T-helper 1 cell (primary cell): ENCODE measurements around the gene YY1.
"Not testable (repeated sequence)": the region's sequence is repeated elsewhere in the genome, so short reads cannot be mapped to it uniquely, and the experiment has no call there.

ENCODE experiments used
- DNase-seq, 5 donors: peaks; one replicate each; pipeline ENCODE4 v3.0.0-alpha.2; 2012 to 2020

YY1 gene

DNA sequence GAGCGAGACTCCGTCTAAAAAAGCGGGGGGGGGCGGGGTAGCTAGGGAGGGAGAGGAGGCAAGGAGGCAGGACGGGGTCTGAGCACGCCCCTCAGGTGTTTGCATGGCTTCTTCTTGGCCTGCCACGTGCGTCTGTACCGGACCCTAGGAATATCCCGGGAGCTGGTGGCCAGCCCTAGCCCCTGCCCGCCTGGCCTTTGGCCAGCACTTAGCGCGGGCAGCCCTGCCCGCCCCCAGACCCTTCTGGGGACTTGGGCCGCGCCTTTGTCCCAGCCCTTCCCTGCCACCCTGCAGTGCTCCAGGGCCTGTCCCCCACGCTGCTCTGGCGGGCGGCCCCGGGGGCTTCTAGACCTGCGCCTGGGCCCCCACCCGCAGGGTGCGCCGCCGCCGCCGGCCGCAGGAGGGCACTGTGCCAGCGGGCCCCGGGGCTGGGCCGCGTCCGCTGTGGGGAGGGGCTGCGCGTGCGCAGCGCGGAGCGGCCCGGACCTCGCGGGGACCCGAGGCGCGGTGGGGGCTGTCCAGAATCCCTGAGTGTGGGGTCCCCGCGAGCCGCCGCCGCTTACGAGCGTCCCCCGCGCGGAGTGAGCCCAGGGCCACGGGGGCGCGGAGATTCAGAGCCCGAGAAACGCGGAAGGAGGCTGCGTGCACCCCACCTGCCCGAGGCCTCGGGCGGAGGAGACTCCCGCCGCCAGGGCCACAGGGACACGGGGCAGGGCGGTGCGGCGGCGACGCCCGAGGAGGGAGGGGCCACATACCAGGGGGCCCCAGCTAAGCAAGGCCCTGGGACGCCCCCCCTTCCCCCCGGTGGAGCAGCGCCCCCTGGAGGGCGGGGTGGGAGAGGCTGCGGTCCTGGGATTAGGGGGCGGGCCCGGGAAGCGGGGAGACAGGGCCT lies 46.3 kb downstream of the YY1 start:
- DNase-seq: peak; percentile 66 to 81 (median 70)

GRCh38 chr14:100285913-100286400 lies 47.0 kb downstream of the YY1 start:
- DNase-seq: no peak

GRCh38 chr14:100286484-100287191 lies 47.7 kb downstream of the YY1 start:
- DNase-seq: no peak

GRCh38 chr14:100287202-100287997 lies 48.5 kb downstream of the YY1 start:
- no peak for DNase-seq

- not testable (repeated sequence) for DNase-seq
Observed at GRCh38 chr14:100287998-100288295, 49.0 kb downstream of the YY1 start.

DNA sequence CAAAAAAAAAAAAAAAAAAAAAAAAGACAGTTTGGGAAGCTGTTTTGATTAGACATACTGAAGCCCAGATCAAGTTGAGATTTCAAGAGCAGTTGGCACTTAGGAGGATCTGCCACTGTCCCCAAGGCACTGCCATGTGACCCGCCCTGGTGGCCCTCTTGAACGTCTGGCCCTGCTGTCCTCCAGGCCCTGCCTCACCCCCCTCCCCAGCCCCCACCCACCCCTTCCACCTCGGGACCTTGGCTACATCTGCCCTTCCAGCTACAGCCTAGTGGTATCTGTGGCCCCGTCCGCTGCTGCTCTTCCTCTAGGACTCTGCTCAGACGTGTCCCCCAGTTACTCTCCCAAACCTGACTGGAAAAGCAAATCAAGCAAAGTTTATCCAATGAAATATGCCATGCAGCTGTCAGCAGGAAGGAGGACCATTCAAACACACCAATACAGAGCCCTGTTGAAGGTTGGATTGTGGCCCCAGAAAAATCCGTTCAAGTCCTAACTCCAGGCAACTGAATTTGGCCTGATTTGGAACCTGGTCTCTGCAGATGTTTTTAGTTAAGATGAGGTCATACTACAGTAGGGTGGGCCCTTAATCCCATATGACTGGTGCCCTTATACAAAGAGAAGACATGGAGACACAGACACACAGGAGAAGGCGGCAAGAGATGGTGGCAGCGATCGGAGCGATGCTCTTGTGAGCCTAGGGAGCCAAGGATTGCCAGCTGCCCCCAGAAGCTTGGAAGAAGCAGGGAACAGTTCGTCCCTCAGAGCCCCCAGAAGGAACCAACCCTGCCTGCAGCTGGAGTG lies 49.6 kb downstream of the YY1 start:
- no peak for DNase-seq

GRCh38 chr14:100289916-100290606 lies 51.1 kb downstream of the YY1 start:
- DNase-seq: no peak

DNA sequence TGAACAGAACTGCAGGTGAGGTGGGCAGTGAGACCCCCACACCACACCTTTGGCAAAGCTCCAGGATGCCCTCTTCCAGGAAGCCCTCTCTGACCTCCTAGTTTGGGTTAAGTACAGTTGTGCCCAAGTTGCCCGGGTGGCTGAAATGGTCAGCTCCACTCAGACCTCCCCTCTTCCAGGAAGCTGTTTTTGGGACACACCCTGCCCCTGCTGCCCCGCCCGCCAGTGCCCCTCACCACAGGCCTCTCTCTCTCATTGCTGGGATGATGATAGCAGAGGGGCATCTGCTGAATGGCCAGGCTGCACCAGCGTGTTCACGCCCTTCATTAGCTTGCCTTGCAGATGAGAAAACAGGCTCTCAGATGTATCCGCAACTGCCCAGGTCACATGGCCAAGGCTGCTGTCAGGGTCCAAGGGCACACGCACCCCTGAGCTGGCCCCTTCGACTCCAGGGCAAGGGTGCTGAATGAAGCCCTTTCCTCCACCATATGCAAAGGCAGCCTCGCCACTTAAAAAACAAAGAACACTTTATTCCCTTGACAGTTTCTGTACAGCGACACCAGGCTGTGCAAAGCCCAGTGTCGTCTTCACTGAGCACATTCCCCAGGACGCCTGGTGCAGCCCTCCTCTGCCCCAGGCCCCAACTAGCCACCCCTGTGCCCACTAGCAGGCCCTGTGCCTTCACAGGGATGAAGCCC lies 51.8 kb downstream of the YY1 start:
- no peak for DNase-seq

DNA sequence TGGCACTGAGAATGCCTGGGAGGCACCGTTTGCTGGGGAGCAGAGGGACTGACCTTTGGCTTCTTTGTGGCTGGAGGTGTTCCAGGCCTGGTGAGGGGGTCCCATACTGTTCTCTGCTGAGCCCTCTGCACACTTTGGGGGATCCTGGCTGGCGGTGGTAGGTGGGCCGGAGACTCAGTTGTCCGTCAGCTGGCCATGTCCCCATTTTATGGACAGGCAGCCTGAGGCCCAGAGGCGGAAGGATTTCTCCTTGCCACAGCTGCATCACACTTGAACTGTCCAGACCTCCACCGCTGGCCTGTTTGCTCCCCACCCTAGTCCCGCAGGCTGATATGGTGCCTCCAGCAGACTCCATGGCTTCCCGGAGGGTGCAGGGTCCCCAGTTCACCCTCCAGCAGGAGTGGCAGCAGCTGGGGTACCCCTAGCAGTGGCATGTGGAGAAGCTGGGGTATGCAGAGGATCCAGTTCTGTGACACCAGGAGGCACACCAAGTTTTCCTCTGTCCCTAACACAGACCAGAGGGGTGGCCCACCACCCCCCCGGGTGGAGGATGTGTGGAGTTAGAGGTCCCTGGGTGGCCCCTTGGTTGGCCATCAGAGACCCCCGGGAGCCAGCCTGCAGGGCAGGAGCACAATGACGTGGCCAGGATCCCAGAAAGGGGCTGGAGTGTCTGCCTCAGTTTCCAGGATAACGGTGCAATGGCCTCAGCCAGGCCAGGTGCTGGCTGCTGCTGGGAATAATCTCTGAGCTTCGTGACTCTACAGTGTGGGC lies 52.5 kb downstream of the YY1 start:
- no peak for DNase-seq

GRCh38 chr14:100292301-100292775 lies 53.4 kb downstream of the YY1 start:
- no peak for DNase-seq

DNA sequence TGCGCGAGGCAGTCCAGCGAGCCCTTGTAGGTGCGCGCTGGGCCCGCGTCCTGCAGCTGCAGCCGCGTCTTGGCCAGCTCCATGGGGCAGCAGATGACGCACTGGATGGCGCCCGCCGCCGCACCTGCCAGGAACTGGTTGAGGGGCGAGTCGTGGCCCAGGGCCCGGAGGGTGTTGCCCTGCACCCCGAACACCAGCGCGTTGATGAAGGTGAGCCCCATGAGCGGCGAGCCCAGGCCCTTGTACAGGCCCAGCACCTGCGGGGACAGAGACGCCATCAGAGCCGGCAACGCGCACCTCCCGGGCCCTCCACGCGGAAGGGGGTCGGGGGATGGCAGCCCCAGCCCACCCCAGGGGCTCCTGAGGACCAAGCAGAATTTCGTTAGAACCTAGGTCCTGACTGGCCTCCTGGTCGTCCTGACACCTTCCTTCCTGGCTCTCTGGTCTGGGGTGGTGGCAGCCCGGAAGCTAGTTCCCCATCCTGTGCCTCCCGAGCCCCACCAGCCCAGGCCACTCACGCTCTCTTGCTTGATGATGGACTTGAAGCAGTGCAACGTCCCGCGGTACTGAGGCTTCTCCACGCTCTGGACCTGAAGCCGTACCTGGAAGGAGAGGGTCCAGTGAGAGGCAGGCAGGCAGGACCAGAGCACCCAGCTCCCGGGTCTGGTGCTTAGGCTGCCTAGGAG lies 54.0 kb downstream of the YY1 start:
- DNase-seq: no peak

- no peak for DNase-seq
Observed at GRCh38 chr14:100293497-100294212, 54.7 kb downstream of the YY1 start.

- DNase-seq: no peak
Observed at GRCh38 chr14:100294213-100294962, 55.4 kb downstream of the YY1 start.

DNA sequence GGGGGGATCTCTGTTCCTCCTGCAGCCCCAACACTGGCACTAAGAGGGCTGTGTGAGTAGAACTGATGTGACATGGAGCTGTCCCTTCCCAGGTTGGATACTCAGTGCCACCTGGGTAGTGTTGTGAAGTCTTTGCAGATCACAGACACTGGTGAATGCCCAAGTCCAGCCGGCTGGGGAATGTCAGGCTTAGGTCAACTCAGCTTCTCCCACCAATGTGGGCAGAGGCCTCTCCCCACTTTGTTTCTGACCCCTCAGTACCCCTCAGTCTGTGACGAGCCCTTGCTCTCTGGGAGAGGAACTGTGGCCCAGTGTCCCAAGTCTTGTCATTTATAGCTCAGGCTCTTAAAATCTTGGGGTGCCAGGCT lies 56.0 kb downstream of the YY1 start:
- no peak for DNase-seq

GRCh38 chr14:100295376-100296105 lies 56.6 kb downstream of the YY1 start:
- no peak for DNase-seq

- no peak for DNase-seq
Observed at GRCh38 chr14:100296106-100296651, 57.2 kb downstream of the YY1 start.

DNA sequence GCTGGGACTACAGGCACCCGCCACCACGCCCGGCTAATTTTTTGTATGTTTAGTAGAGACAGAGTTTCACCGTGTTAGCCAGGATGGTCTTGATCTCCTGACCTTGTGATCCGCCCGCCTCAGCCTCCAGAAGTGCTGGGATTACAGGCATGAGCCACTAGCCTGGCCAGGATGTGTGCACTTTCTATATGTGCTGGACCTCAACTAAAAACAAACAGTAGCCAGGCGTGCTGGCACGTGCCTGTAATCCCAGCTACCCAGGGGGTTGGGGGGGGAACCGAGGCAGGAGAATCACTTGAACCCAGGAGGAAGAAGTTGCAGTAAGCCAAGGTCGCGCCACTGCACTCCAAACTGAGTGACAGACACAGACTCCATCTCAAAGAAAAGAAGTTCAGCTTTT lies 57.8 kb downstream of the YY1 start:
- not testable (repeated sequence) for DNase-seq
